ENCODE results near the gene ALPG.

ALPG gene

GRCh38 chr2:232434091-232434490 lies 27.4 kb downstream of the ALPG start:
- Histone ChIP-seq H3K27ac (no peak overlapping the region), H3K4me3 (IDR thresholded peaks at IDR 0.05; ENCODE audit: insufficient read depth, low read depth, low read length) (no peak overlapping the region), H3K9ac (no peak overlapping the region), H3K4me2 (no peak overlapping the region), H4K20me1 (ENCODE audit: insufficient read depth) (no peaks in the 10 kb centered on the region), H3K79me2 (ENCODE audit: insufficient read depth, low read depth) (no peaks in the 10 kb centered on the region), H3K27me3 (ENCODE audit: insufficient read depth, low read depth) (no peaks in the 10 kb centered on the region), H2AFZ (ENCODE audit: low read depth) (no peak overlapping the region), H3K36me3 (ENCODE audit: insufficient read depth) (no peaks in the 10 kb centered on the region), H3K4me1 (ENCODE audit: low read depth, poor library complexity, severe bottlenecking) (no peaks in the 10 kb centered on the region)
- TF ChIP-seq, protein P1, sequence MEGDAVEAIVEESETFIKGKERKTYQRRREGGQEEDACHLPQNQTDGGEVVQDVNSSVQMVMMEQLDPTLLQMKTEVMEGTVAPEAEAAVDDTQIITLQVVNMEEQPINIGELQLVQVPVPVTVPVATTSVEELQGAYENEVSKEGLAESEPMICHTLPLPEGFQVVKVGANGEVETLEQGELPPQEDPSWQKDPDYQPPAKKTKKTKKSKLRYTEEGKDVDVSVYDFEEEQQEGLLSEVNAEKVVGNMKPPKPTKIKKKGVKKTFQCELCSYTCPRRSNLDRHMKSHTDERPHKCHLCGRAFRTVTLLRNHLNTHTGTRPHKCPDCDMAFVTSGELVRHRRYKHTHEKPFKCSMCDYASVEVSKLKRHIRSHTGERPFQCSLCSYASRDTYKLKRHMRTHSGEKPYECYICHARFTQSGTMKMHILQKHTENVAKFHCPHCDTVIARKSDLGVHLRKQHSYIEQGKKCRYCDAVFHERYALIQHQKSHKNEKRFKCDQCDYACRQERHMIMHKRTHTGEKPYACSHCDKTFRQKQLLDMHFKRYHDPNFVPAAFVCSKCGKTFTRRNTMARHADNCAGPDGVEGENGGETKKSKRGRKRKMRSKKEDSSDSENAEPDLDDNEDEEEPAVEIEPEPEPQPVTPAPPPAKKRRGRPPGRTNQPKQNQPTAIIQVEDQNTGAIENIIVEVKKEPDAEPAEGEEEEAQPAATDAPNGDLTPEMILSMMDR (conservative IDR thresholded peaks at IDR 0.05; ENCODE audit: low read depth, low read length) = no peak

DNA sequence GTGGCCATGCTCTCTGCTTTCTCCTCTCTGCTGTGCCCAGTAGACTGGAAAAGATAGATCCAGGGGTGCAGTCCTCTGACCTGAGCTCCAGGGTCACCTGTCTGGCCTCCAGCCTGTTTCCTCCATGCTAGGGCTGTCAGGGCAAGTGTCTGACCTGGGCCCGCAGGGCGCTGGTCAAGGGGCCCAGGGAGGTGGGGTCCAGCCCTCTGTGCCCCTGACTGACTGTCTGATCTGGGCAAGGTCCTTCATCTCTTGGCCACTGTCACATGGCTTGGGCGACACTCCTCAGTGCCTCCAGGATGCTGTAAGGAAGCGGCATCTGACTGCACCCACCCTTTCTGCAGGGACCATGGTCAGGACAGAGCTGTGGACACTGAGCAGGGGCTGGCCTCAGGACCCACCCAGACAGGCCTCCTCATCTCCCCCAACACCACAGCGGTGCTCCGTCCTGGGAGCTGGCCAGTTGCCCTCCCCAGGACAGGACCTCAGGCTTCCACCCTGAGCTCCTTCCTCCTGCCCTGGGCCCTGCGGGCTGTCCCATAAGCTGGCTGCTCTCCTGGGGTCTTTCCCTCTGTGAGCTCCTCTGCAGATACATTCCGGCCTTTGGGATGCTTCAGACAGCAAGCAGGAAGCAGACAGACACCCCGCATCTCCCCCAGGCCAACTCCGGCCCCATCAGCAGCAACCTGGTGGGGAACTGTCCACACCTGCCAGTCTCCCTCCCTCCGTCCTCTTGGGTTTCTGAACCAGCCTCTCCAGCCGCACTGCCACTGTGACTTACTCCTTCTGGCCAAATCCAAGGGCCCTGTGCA lies 28.1 kb downstream of the ALPG start:
- Histone ChIP-seq H3K9ac (no peak overlapping the region), H3K4me2 (no peak overlapping the region)

GRCh38 chr2:232435375-232435648 lies 28.7 kb downstream of the ALPG start:
- Histone ChIP-seq H3K4me1 (ENCODE audit: low read depth, poor library complexity, severe bottlenecking) (no peaks in the 10 kb centered on the region), H3K79me2 (ENCODE audit: insufficient read depth, low read depth) (no peaks in the 10 kb centered on the region), H3K4me3 (IDR thresholded peaks at IDR 0.05; ENCODE audit: insufficient read depth, low read depth, low read length) (no peak overlapping the region), H3K36me3 (ENCODE audit: insufficient read depth) (no peaks in the 10 kb centered on the region), H4K20me1 (ENCODE audit: insufficient read depth) (no peaks in the 10 kb centered on the region), H3K9ac (no peak overlapping the region), H3K27ac (no peak overlapping the region), H2AFZ (ENCODE audit: low read depth) (no peak overlapping the region), H3K27me3 (ENCODE audit: insufficient read depth, low read depth) (no peaks in the 10 kb centered on the region), H3K4me2 (no peak overlapping the region)
- TF ChIP-seq, protein P1 (conservative IDR thresholded peaks at IDR 0.05; ENCODE audit: low read depth, low read length) = no peak

More for the DNA sequence above, 28.1 kb downstream of the ALPG start:
- Histone ChIP-seq H3K4me1 (ENCODE audit: low read depth, poor library complexity, severe bottlenecking) (no peaks in the 10 kb centered on the region), H3K27ac (no peak overlapping the region), H3K4me3 (IDR thresholded peaks at IDR 0.05; ENCODE audit: insufficient read depth, low read depth, low read length) (no peak overlapping the region), H4K20me1 (ENCODE audit: insufficient read depth) (no peaks in the 10 kb centered on the region), H3K36me3 (ENCODE audit: insufficient read depth) (no peaks in the 10 kb centered on the region), H3K79me2 (ENCODE audit: insufficient read depth, low read depth) (no peaks in the 10 kb centered on the region), H3K27me3 (ENCODE audit: insufficient read depth, low read depth) (no peaks in the 10 kb centered on the region), H2AFZ (ENCODE audit: low read depth) (no peak overlapping the region)
- TF ChIP-seq, protein P1 (conservative IDR thresholded peaks at IDR 0.05; ENCODE audit: low read depth, low read length) = no peak

DNA sequence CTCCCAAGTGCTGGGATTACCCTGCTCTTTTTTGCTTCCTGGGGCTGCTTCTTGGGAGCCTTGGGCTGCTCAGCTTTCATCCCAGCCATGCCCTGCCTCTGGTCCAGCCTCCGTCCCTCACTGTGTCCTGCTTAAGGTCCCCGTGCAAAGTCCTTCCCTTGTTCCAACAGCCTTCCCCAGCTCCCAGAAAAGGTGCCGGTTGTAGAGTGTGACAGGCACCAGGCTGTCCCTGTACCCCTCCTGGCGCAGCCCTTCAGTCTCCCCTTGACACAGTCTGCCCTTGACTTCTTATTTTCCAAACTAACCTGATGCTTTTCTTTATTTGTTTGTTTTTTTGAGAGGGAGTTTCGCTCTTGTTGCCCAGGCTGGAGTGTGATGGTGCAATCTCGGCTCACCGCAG lies 29.2 kb downstream of the ALPG start:
- Histone ChIP-seq H4K20me1 (ENCODE audit: insufficient read depth) (no peaks in the 10 kb centered on the region), H3K4me3 (IDR thresholded peaks at IDR 0.05; ENCODE audit: insufficient read depth, low read depth, low read length) (no peak overlapping the region), H3K4me1 (ENCODE audit: low read depth, poor library complexity, severe bottlenecking) (no peaks in the 10 kb centered on the region), H2AFZ (ENCODE audit: low read depth) (no peak overlapping the region), H3K9ac (no peak overlapping the region), H3K4me2 (no peak overlapping the region), H3K79me2 (ENCODE audit: insufficient read depth, low read depth) (no peaks in the 10 kb centered on the region), H3K36me3 (ENCODE audit: insufficient read depth) (no peaks in the 10 kb centered on the region), H3K27me3 (ENCODE audit: insufficient read depth, low read depth) (no peaks in the 10 kb centered on the region), H3K27ac (no peak overlapping the region)
- TF ChIP-seq, protein P1 (conservative IDR thresholded peaks at IDR 0.05; ENCODE audit: low read depth, low read length) = no peak
